Measurements from ENCODE around the gene IFITM5. TPM values are rescaled to one million over a fixed set of nuclear protein-coding genes. Genes with fewer than 3 reads are reported as not detected.

The IFITM5 gene
- total RNA-seq, 4 donors from 2014 or later: not detected

DNA sequence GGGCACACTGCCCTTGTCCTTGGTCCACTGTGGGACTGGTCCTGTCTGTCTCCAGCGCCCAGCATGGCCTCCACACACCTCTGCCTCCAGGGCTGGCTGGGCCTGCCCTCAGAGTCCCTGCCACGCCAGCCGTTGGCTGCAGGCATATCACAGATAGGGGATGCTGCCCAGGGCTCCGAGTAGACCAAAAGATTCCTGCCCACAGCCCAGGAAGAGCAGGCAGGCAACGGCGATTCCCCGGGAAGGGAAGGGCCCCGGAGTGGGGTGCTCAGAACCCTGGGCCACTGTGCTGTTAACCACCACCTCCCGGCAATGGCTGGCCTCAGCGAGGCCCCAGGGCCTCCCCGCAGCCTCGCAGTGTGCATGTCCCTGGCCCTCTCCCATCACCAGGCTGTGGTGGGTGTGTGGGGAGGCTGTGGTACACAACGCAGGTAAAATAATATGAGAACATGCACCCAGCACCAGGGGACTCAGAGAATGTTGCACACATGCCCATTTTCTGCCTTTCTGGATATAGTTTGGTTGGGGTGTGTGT is 2.2 kb downstream of the IFITM5 start:
- no peak for TF ChIP-seq POLR2A (IDR thresholded peaks at IDR 0.05)
- TF ChIP-seq, protein P1, sequence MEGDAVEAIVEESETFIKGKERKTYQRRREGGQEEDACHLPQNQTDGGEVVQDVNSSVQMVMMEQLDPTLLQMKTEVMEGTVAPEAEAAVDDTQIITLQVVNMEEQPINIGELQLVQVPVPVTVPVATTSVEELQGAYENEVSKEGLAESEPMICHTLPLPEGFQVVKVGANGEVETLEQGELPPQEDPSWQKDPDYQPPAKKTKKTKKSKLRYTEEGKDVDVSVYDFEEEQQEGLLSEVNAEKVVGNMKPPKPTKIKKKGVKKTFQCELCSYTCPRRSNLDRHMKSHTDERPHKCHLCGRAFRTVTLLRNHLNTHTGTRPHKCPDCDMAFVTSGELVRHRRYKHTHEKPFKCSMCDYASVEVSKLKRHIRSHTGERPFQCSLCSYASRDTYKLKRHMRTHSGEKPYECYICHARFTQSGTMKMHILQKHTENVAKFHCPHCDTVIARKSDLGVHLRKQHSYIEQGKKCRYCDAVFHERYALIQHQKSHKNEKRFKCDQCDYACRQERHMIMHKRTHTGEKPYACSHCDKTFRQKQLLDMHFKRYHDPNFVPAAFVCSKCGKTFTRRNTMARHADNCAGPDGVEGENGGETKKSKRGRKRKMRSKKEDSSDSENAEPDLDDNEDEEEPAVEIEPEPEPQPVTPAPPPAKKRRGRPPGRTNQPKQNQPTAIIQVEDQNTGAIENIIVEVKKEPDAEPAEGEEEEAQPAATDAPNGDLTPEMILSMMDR (IDR thresholded peaks at IDR 0.05): no peak
- H3K4me3 ChIP-seq (ENCODE audit: low read depth, poor library complexity, severe bottlenecking): no peak overlapping the region
- 62 to 83% methylated on average over 3 to 13 of the region's 13 CpGs for WGBS, 2 donors
- DNase-seq (ENCODE audit: low spot score in 2 of 2): peak in 1 of 2 donors; percentile 82
- intact Hi-C loops (cut with DNase I; ENCODE audit: low total_unique reads): no loop called here

DNA sequence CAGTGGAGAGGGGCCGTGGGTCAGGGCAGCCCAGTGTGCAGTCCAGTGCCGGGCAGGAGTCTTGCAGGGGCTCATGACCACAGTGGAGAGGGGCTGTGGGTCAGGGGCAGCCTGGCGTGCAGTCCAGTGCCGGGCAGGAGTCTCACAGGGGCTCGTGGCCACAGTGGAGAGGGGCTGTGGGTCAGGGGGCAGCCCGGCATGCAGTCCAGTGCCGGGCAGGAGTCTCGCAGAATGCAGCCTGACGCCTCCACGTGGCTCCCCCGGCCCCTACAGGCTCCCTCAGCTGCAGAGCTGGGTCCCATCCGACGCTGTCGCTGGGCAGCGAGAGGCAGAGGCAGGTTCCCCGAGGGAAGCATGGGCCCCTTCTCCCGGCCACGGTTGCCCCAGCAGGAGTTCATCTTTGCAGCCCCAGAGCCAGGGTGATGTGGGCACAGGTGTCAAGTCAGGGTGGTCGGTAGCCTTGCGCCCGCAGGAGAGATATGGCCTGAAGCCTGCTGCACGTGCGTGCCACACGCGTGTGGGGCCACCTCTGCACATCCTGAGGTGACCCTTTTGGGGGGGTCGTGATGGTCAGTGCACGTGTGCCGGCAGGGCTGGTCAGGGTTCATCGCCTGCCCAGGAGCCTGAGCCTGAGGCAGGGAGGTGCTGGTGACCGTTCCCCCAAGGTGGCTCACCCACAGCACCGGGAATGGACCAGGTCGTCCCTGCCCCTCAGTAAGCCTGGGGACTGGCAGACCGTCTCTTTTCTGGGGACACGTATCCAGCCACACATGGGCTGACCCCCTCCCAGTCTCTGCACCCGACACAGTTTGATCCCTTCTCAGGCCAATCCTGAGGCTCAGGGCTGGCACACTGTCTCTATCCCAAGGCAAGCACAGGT is 2.9 kb downstream of the IFITM5 start:
- intact Hi-C loops (cut with DNase I; ENCODE audit: low total_unique reads): no loop called here
- no peak for TF ChIP-seq POLR2A (IDR thresholded peaks at IDR 0.05)
- TF ChIP-seq, protein P1 (IDR thresholded peaks at IDR 0.05): no peak
- WGBS, 2 donors: 80 to 82% methylated on average over 31 to 32 of the region's 35 CpGs
- H3K4me3 ChIP-seq (ENCODE audit: low read depth, poor library complexity, severe bottlenecking): no peak overlapping the region
- peak in 1 of 2 donors; percentile 82 for DNase-seq (ENCODE audit: low spot score in 2 of 2)

DNA sequence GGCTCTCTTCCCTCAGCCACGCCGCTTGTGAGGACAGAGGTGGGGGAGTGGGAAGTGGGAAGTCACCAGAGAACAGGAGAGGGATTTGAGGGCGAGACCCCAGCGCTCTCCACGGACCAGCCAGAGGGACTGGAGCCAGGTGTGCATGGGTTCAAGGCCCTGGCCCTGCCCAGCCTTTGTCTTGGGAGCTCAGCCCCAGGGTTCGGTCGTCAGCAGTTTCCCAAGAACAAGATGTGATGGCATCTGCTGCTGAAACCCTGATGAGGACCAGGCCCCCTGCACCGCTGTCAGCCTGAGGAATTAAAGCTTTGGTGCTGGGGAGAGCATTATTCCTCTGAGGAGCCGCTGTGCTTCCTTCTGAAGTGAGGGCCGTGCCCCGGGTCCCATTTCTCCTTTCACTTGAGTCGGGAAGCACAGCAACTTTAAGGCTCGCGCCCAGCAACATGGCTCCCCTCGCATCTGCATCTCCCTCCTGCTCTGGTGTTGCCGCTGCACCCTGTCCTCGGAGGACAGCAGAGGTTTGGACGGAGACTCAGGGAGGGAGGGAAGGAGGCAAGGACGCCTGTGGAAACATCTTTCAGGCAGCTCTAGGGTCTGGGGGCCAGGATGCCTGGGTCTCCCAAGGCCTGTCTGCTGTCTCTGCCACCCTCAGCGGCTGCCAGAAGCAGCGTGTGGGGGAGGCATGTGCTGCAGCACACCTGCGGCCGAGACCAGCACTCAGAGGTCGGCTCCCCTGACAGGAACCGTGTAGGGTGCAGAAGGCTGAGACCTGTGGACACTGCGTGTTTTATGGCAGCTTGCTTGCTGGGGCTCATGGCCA is 3.8 kb downstream of the IFITM5 start:
- 80 to 82% methylated on average over 23 to 26 of the region's 26 CpGs for WGBS, 2 donors
- TF ChIP-seq, protein P1 (IDR thresholded peaks at IDR 0.05): no peak
- TF ChIP-seq POLR2A (IDR thresholded peaks at IDR 0.05): no peak
- peak in 1 of 2 donors; percentile 75 for DNase-seq (ENCODE audit: low spot score in 2 of 2)
- intact Hi-C loops (cut with DNase I; ENCODE audit: low total_unique reads): no loop called here
- H3K4me3 ChIP-seq (ENCODE audit: low read depth, poor library complexity, severe bottlenecking): no peak overlapping the region

DNA sequence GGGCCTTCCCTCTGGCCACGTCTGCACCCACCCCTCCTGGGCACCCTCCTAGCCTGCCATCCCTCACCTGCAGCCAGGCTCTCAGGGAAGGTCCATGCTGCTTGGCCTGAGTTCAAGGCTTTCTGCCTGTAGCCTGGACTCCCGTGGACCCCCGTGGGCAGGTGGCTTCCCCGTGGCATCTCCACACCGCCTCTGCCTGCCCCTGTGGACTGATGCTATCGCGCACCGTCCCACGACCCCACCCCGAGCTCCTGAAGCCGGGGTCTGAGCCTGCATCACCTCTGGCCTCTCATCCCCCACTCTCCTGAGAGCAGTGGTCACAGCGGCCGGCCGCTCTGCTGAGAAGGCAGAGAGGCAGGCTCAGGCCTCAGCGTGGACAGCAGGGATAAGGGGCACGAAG is 4.5 kb downstream of the IFITM5 start:
- WGBS, 2 donors: 87 to 91% methylated on average over 16 of the region's 16 CpGs
- intact Hi-C loops (cut with DNase I; ENCODE audit: low total_unique reads): no loop called here
- no peak overlapping the region for H3K4me3 ChIP-seq (ENCODE audit: low read depth, poor library complexity, severe bottlenecking)
- DNase-seq (ENCODE audit: low spot score in 2 of 2): peak in 1 of 2 donors; percentile 83
- TF ChIP-seq POLR2A (IDR thresholded peaks at IDR 0.05): no peak
- TF ChIP-seq, protein P1 (IDR thresholded peaks at IDR 0.05): no peak

DNA sequence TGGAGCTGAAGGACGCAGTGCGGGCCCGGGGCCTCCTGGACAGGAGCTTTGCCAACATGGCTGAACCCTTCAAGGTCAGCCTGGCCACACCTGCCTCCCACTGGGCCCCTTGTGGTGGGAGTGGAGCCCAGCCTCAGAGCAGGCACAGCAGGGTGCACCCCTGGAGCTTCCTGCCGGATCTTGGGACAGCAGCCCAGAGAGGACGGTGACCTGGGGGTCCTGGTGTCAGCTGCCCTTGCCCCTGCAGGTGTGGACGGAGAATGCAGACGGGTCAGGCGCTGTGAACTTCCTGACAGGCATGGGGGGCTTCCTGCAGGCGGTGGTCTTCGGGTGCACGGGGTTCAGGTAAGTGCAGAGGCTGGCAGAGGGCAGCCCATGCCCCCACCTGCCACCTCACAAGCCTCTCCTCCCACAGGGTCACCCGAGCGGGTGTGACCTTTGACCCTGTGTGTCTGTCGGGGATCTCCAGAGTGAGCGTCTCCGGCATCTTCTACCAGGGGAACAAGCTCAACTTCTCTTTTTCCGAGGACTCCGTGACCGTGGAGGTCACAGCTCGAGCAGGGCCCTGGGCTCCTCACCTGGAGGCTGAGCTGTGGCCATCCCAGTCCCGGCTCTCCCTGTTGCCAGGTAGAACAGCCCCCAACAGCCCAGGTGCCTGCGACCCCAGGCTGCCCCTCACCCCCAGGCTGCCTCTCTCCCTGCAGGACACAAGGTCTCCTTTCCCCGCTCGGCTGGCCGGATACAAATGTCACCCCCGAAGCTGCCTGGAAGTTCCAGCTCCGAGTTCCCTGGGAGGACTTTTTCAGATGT is 5.3 kb downstream of the IFITM5 start:
- DNase-seq (ENCODE audit: low spot score in 2 of 2): peak in 1 of 2 donors; percentile 85
- intact Hi-C loops (cut with DNase I; ENCODE audit: low total_unique reads): no loop called here
- TF ChIP-seq POLR2A (IDR thresholded peaks at IDR 0.05): no peak
- TF ChIP-seq, protein P1 (IDR thresholded peaks at IDR 0.05): no peak
- WGBS, 2 donors: 89 to 90% methylated on average over 21 to 27 of the region's 27 CpGs
- no peak overlapping the region for H3K4me3 ChIP-seq (ENCODE audit: low read depth, poor library complexity, severe bottlenecking)

Data from lower leg skin (tissue), 4 donors.